Mesenchymal stem cell (in vitro differentiated cells and primary cell): ENCODE data around the gene HOXC11.
A peak's percentile ranks its signal among the peaks of the same experiment; 100 is the strongest.

ENCODE experiments used
- DNase-seq: peaks from one replicate; pipeline ENCODE4 v3.0.0-alpha.2; 2013
- H2AFZ ChIP-seq: one replicate; pipeline ENCODE4 v1.6.1; 2013; ENCODE audit warnings: low read depth, mild to moderate bottlenecking, control low read depth, inconsistent platforms, low read length, moderate library complexity
- H2AK5ac ChIP-seq: 2 replicates; pipeline ENCODE4 v1.6.1; 2013; ENCODE audit warnings: low read length, moderate library complexity, mild to moderate bottlenecking, inconsistent platforms; ENCODE audit not compliant: severe bottlenecking
- H2BK120ac ChIP-seq: one replicate; pipeline ENCODE4 v1.6.1; 2013; ENCODE audit warnings: low read depth, mild to moderate bottlenecking, inconsistent platforms, low read length, moderate library complexity
- H2BK12ac ChIP-seq, 2 experiments: one replicate each; pipeline ENCODE4 v1.6.1; 2013; ENCODE audit warnings: inconsistent platforms in 2 of 2, low read length in 2 of 2, mild to moderate bottlenecking in 2 of 2, moderate library complexity in 2 of 2, control low read depth in 1 of 2
- H2BK15ac ChIP-seq: one replicate; pipeline ENCODE4 v1.6.1; 2013; ENCODE audit warnings: mild to moderate bottlenecking, low read depth, inconsistent platforms; ENCODE audit not compliant: poor library complexity, severe bottlenecking
- H2BK5ac ChIP-seq: 2 replicates; pipeline ENCODE4 v1.6.1; 2013; ENCODE audit warnings: low read depth, mild to moderate bottlenecking, low read length, control low read depth, inconsistent platforms; ENCODE audit not compliant: poor library complexity, severe bottlenecking
- H3K14ac ChIP-seq, 2 experiments: one replicate each; pipeline ENCODE4 v1.6.1; 2013; ENCODE audit warnings: inconsistent platforms in 2 of 2, low read length in 2 of 2, control low read depth in 1 of 2, mild to moderate bottlenecking in 1 of 2, moderate library complexity in 1 of 2
- H3K18ac ChIP-seq, 2 experiments: one replicate each; pipeline ENCODE4 v1.6.1; 2013; ENCODE audit warnings: inconsistent platforms in 2 of 2, low read length in 2 of 2, control low read depth in 1 of 2, low read depth in 1 of 2, mild to moderate bottlenecking in 1 of 2
- H3K23ac ChIP-seq, 2 experiments: one replicate each; pipeline ENCODE4 v1.6.1; 2013; ENCODE audit warnings: inconsistent platforms in 2 of 2, low read length in 2 of 2, mild to moderate bottlenecking in 2 of 2, moderate library complexity in 2 of 2, control low read depth in 1 of 2
- H3K27ac ChIP-seq: 2 replicates; pipeline ENCODE4 v1.5.1; 2013; ENCODE audit warnings: mild to moderate bottlenecking, moderate library complexity, low read length, control low read depth, inconsistent platforms; ENCODE audit not compliant: poor library complexity, severe bottlenecking
- H3K27me3 ChIP-seq, 2 experiments: 2 replicates each; pipeline versions ENCODE4 v1.6.1 to v1.7.0; 2013; ENCODE audit warnings: low read length in 2 of 2, mild to moderate bottlenecking in 2 of 2, moderate library complexity in 2 of 2, control low read depth in 1 of 2, inconsistent platforms in 1 of 2; ENCODE audit not compliant: control insufficient read depth in 1 of 2, insufficient read depth in 1 of 2
- H3K36me3 ChIP-seq, 2 experiments: 2 replicates each; pipeline versions ENCODE4 v1.6.1 to v1.7.0; 2013; ENCODE audit warnings: low read length in 2 of 2, control low read depth in 1 of 2, inconsistent platforms in 1 of 2, low read depth in 1 of 2, mild to moderate bottlenecking in 1 of 2; ENCODE audit not compliant: insufficient read depth in 2 of 2, control insufficient read depth in 1 of 2
- H3K4ac ChIP-seq, 2 experiments: one replicate each; pipeline ENCODE4 v1.6.1; 2013; ENCODE audit warnings: inconsistent platforms in 2 of 2, low read length in 2 of 2, mild to moderate bottlenecking in 2 of 2, moderate library complexity in 2 of 2, control low read depth in 1 of 2, low read depth in 1 of 2
- H3K4me1 ChIP-seq: 2 replicates; pipeline ENCODE4 v1.6.1; 2013; ENCODE audit warnings: low read depth, low read length, control low read depth; ENCODE audit not compliant: control insufficient read depth, insufficient read depth
- H3K4me2 ChIP-seq: 2 replicates; pipeline ENCODE4 v1.6.1; 2013; ENCODE audit warnings: low read length, mild to moderate bottlenecking, inconsistent platforms; ENCODE audit not compliant: poor library complexity, severe bottlenecking
- H3K4me3 ChIP-seq, 2 experiments: 2 replicates each; pipeline versions ENCODE4 v1.5.1 to v1.7.0; 2013; ENCODE audit warnings: low read length in 2 of 2, mild to moderate bottlenecking in 2 of 2, control low read depth in 1 of 2, low read depth in 1 of 2; ENCODE audit not compliant: insufficient read depth in 1 of 2
- H3K79me1 ChIP-seq: replicated peaks from 2 replicates; pipeline ENCODE4 v1.6.1; 2013; ENCODE audit warnings: mild to moderate bottlenecking, control low read depth, low read length, inconsistent platforms; ENCODE audit not compliant: poor library complexity, severe bottlenecking
- H3K9ac ChIP-seq: 2 replicates; pipeline ENCODE4 v1.7.0; 2013; ENCODE audit warnings: mild to moderate bottlenecking, low read length, moderate library complexity
- H3K9me3 ChIP-seq: 2 replicates; pipeline ENCODE4 v1.7.0; 2013; ENCODE audit warnings: mild to moderate bottlenecking, low read length; ENCODE audit not compliant: control insufficient read depth
- H4K8ac ChIP-seq: one replicate; pipeline ENCODE4 v1.6.1; 2013; ENCODE audit warnings: inconsistent platforms, mild to moderate bottlenecking, low read length, moderate library complexity
- H4K91ac ChIP-seq: one replicate; pipeline ENCODE4 v1.6.1; 2013; ENCODE audit warnings: mild to moderate bottlenecking, low read length, inconsistent platforms
- WGBS: methylation state at CpG from one replicate; pipeline ENCODE4 v1.1.7; 2013; ENCODE audit warnings: mixed read lengths; 5-methylcytosine and 5-hydroxymethylcytosine counted together

HOXC11 gene

GRCh38 chr12:53994264-53995001, 21.5 kb downstream of the HOXC11 start:
- Histone ChIP-seq H3K27me3 (peaks cover 0 to 4% of the 10 kb centered on the region in 2 experiments), H3K4me1 (peaks cover 34% of the 10 kb centered on the region), H3K4me3 (peak overlapping the region; percentile 63 to 87), H3K9me3 (no peaks in the 10 kb centered on the region), H3K9ac (peak overlapping the region; percentile 98), H3K4ac (peak overlapping the region; percentile 41 to 57), H4K91ac (no peak overlapping the region), H3K27ac (peak overlapping the region; percentile 83), H3K18ac (peak overlapping the region in 1 of 2 experiments; percentile 62), H2BK120ac (no peak overlapping the region), H3K79me1 (no peaks in the 10 kb centered on the region), H2BK15ac (peak overlapping the region; percentile 84), H2BK12ac (peak overlapping the region in 1 of 2 experiments; percentile 34), H3K36me3 (no peaks in the 10 kb centered on the region), H2AFZ (no peak overlapping the region), H4K8ac (peak overlapping the region; percentile 29), H3K14ac (no peak overlapping the region), H2BK5ac (peak overlapping the region; percentile 75), H2AK5ac (no peak overlapping the region), H3K4me2 (peak overlapping the region; percentile 64), H3K23ac (peak overlapping the region in 1 of 2 experiments; percentile 66)
- no peak for DNase-seq
- WGBS = 7% methylated on average over 45 of the region's 60 CpGs

- H3K9ac ChIP-seq = peak overlapping the region; percentile 98
- H3K4me1 ChIP-seq = peaks cover 32% of the 10 kb centered on the region
- no peaks in the 10 kb centered on the region for H3K9me3 ChIP-seq
- peak overlapping the region; percentile 64 for H3K4me2 ChIP-seq
- no peak overlapping the region for H3K23ac ChIP-seq
- no peak overlapping the region for H2BK120ac ChIP-seq
- peak overlapping the region; percentile 75 for H2BK5ac ChIP-seq
- H4K8ac ChIP-seq = no peak overlapping the region
- no peaks in the 10 kb centered on the region for H3K36me3 ChIP-seq
- no peak for DNase-seq
- H3K14ac ChIP-seq = no peak overlapping the region
- no peak overlapping the region for H3K4ac ChIP-seq
- H2BK15ac ChIP-seq = peak overlapping the region; percentile 84
- 4% methylated on average over 17 of the region's 17 CpGs for WGBS
- no peak overlapping the region for H2AK5ac ChIP-seq
- H2BK12ac ChIP-seq = no peak overlapping the region
- H3K27me3 ChIP-seq = peaks cover 0 to 4% of the 10 kb centered on the region in 2 experiments
- peak overlapping the region; percentile 63 to 87 for H3K4me3 ChIP-seq
- peak overlapping the region; percentile 83 for H3K27ac ChIP-seq
- no peak overlapping the region for H4K91ac ChIP-seq
- peak overlapping the region in 1 of 2 experiments; percentile 62 for H3K18ac ChIP-seq
- H3K79me1 ChIP-seq = no peaks in the 10 kb centered on the region
- H2AFZ ChIP-seq = no peak overlapping the region
These were observed 22.1 kb downstream of the HOXC11 start for GRCh38 chr12:53995002-53995377.

- Histone ChIP-seq H3K36me3 (no peaks in the 10 kb centered on the region), H2AK5ac (peak overlapping the region; percentile 21), H3K9ac (peak overlapping the region; percentile 98), H3K23ac (no peak overlapping the region), H3K4me2 (peak overlapping the region; percentile 64), H3K4me3 (peak overlapping the region; percentile 63 to 87), H2BK5ac (peak overlapping the region; percentile 73), H3K4ac (peak overlapping the region; percentile 5 to 64), H3K14ac (no peak overlapping the region), H2BK15ac (peak overlapping the region; percentile 66), H3K9me3 (no peaks in the 10 kb centered on the region), H2AFZ (no peak overlapping the region), H3K18ac (peak overlapping the region; percentile 50 to 54), H4K91ac (peak overlapping the region; percentile 36), H3K4me1 (peaks cover 30% of the 10 kb centered on the region), H3K79me1 (no peaks in the 10 kb centered on the region), H2BK12ac (peak overlapping the region in 1 of 2 experiments; percentile 15), H4K8ac (peak overlapping the region; percentile 63), H3K27ac (peak overlapping the region; percentile 83), H2BK120ac (peak overlapping the region; percentile 89), H3K27me3 (peaks cover 0 to 4% of the 10 kb centered on the region in 2 experiments)
- DNase-seq = peak; percentile 72
- WGBS = 2% methylated on average over 48 of the region's 48 CpGs
These were observed 22.7 kb downstream of the HOXC11 start for GRCh38 chr12:53995378-53996239.
